ENCODE data around the gene WARS2. TPM values are rescaled to one million over a fixed set of nuclear protein-coding genes. Genes with fewer than 3 reads are reported as not detected.

Gene WARS2
- total RNA-seq, 1 donor = 23.9 TPM

- H3K79me2 ChIP-seq (ENCODE audit: insufficient read depth, low read length) = no peaks in the 10 kb centered on the region
- no peak overlapping the region for H3K27ac ChIP-seq (ENCODE audit: low read depth, low read length)
- no peak for DNase-seq (ENCODE audit: insufficient read length, low spot score, missing footprints)
- H2AFZ ChIP-seq (ENCODE audit: low read length) = no peak overlapping the region
- H4K20me1 ChIP-seq (ENCODE audit: insufficient read depth, low read length) = no peaks in the 10 kb centered on the region
- H3K9me3 ChIP-seq (ENCODE audit: low read depth, low read length) = no peaks in the 10 kb centered on the region
- H3K4me1 ChIP-seq (ENCODE audit: insufficient read depth, low read length) = no peaks in the 10 kb centered on the region
- H3K4me2 ChIP-seq (ENCODE audit: insufficient read depth, low read length) = no peak overlapping the region
- no peak for TF ChIP-seq CTCF (IDR thresholded peaks at IDR 0.05; ENCODE audit: extremely low read depth, low read depth, low read length)
- H3K36me3 ChIP-seq (ENCODE audit: insufficient read depth, low read length) = no peaks in the 10 kb centered on the region
- no peak overlapping the region for H3K4me3 ChIP-seq (ENCODE audit: insufficient read depth, low read length)
- H3K27me3 ChIP-seq (ENCODE audit: insufficient read depth, low read length) = no peaks in the 10 kb centered on the region
Observed at GRCh38 chr1:119055568-119055967, 84.9 kb downstream of the WARS2 start.

- H4K20me1 ChIP-seq (ENCODE audit: insufficient read depth, low read length) = no peaks in the 10 kb centered on the region
- H3K27ac ChIP-seq (ENCODE audit: low read depth, low read length) = no peak overlapping the region
- H3K4me3 ChIP-seq (ENCODE audit: insufficient read depth, low read length) = no peak overlapping the region
- no peak overlapping the region for H2AFZ ChIP-seq (ENCODE audit: low read length)
- no peaks in the 10 kb centered on the region for H3K36me3 ChIP-seq (ENCODE audit: insufficient read depth, low read length)
- no peaks in the 10 kb centered on the region for H3K4me1 ChIP-seq (ENCODE audit: insufficient read depth, low read length)
- no peaks in the 10 kb centered on the region for H3K9me3 ChIP-seq (ENCODE audit: low read depth, low read length)
- TF ChIP-seq CTCF (IDR thresholded peaks at IDR 0.05; ENCODE audit: extremely low read depth, low read depth, low read length) = no peak
- H3K4me2 ChIP-seq (ENCODE audit: insufficient read depth, low read length) = no peak overlapping the region
- no peaks in the 10 kb centered on the region for H3K27me3 ChIP-seq (ENCODE audit: insufficient read depth, low read length)
- no peaks in the 10 kb centered on the region for H3K79me2 ChIP-seq (ENCODE audit: insufficient read depth, low read length)
- DNase-seq (ENCODE audit: insufficient read length, low spot score, missing footprints) = no peak
Observed at GRCh38 chr1:119053917-119054316, 86.5 kb downstream of the WARS2 start.

GRCh38 chr1:119052267-119052666, 88.2 kb downstream of the WARS2 start:
- no peak for TF ChIP-seq CTCF (IDR thresholded peaks at IDR 0.05; ENCODE audit: extremely low read depth, low read depth, low read length)
- H3K4me2 ChIP-seq (ENCODE audit: insufficient read depth, low read length) = no peak overlapping the region

GRCh38 chr1:119048624-119049404, 91.6 kb downstream of the WARS2 start:
- DNase-seq (ENCODE audit: insufficient read length, low spot score, missing footprints) = no peak
- no peak for TF ChIP-seq CTCF (IDR thresholded peaks at IDR 0.05; ENCODE audit: extremely low read depth, low read depth, low read length)
- Histone ChIP-seq H3K36me3 (ENCODE audit: insufficient read depth, low read length) (no peaks in the 10 kb centered on the region), H3K79me2 (ENCODE audit: insufficient read depth, low read length) (no peaks in the 10 kb centered on the region), H3K9me3 (ENCODE audit: low read depth, low read length) (no peaks in the 10 kb centered on the region), H3K27ac (ENCODE audit: low read depth, low read length) (no peak overlapping the region), H4K20me1 (ENCODE audit: insufficient read depth, low read length) (no peaks in the 10 kb centered on the region), H2AFZ (ENCODE audit: low read length) (no peak overlapping the region), H3K4me2 (ENCODE audit: insufficient read depth, low read length) (no peak overlapping the region), H3K4me1 (ENCODE audit: insufficient read depth, low read length) (peaks cover 14% of the 10 kb centered on the region), H3K27me3 (ENCODE audit: insufficient read depth, low read length) (no peaks in the 10 kb centered on the region), H3K4me3 (ENCODE audit: insufficient read depth, low read length) (no peak overlapping the region)

More at GRCh38 chr1:119052267-119052666, 88.2 kb downstream of the WARS2 start:
- no peaks in the 10 kb centered on the region for H3K36me3 ChIP-seq (ENCODE audit: insufficient read depth, low read length)
- no peaks in the 10 kb centered on the region for H3K9me3 ChIP-seq (ENCODE audit: low read depth, low read length)
- no peaks in the 10 kb centered on the region for H4K20me1 ChIP-seq (ENCODE audit: insufficient read depth, low read length)
- H3K27me3 ChIP-seq (ENCODE audit: insufficient read depth, low read length) = no peaks in the 10 kb centered on the region
- H2AFZ ChIP-seq (ENCODE audit: low read length) = no peak overlapping the region
- H3K4me1 ChIP-seq (ENCODE audit: insufficient read depth, low read length) = peaks cover 5% of the 10 kb centered on the region
- H3K4me3 ChIP-seq (ENCODE audit: insufficient read depth, low read length) = no peak overlapping the region
- no peak for DNase-seq (ENCODE audit: insufficient read length, low spot score, missing footprints)
- H3K79me2 ChIP-seq (ENCODE audit: insufficient read depth, low read length) = no peaks in the 10 kb centered on the region
- H3K27ac ChIP-seq (ENCODE audit: low read depth, low read length) = no peak overlapping the region

Measured in osteoblast (primary cell).